ENCODE measurements around the gene TMEM11. TPM values are rescaled to one million over a fixed set of nuclear protein-coding genes. Genes with fewer than 3 reads are reported as not detected.
"Not testable (repeated sequence)": the region's sequence is repeated elsewhere in the genome, so short reads cannot be mapped to it uniquely, and the experiment has no call there.

TMEM11 gene
- total and polyA plus RNA-seq, 10 donors: 14.2 to 25.0 (median 20.3) TPM

DNA sequence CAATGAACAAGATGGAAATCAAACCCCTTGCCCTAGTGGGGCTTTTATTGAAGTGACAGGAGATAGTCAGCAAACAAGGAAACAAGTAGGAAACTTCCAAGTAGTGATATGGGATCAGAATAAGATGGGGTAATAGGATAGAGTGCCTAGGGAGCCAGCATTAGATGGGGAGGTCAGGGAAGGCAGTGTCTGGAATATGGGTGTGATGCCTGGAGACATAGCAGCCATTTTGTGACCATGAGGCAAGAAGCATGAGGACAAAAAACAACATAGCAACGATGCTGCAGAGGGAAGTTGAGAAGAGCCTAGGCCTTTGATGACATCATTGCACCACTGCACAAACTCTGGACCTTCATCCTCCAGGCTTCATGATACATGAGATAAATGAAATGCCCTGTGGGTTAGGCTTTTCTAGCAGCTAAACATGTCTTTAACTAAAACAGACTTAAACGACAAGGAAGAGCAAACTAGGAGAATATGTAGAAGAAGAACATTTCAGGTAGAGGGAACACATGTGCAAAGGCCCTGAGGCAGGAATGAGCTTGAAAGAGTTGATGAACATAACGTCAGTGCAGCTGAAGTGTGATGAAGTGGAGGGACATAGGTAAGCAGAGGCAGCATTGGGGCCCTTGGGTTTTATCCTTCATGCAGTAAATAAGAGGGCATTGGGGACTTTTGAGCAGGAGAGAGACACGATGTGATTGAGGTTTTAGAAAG lies 18.2 kb upstream of the TMEM11 start:
- WGBS, 5 donors: 87 to 95% (median 91%) methylated on average over 4 of the region's 4 CpGs
- no peak overlapping the region for H3K27ac ChIP-seq
- no peak for DNase-seq
- H3K36me3 ChIP-seq: no peaks in the 10 kb centered on the region
- TF ChIP-seq, protein P1, sequence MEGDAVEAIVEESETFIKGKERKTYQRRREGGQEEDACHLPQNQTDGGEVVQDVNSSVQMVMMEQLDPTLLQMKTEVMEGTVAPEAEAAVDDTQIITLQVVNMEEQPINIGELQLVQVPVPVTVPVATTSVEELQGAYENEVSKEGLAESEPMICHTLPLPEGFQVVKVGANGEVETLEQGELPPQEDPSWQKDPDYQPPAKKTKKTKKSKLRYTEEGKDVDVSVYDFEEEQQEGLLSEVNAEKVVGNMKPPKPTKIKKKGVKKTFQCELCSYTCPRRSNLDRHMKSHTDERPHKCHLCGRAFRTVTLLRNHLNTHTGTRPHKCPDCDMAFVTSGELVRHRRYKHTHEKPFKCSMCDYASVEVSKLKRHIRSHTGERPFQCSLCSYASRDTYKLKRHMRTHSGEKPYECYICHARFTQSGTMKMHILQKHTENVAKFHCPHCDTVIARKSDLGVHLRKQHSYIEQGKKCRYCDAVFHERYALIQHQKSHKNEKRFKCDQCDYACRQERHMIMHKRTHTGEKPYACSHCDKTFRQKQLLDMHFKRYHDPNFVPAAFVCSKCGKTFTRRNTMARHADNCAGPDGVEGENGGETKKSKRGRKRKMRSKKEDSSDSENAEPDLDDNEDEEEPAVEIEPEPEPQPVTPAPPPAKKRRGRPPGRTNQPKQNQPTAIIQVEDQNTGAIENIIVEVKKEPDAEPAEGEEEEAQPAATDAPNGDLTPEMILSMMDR (IDR thresholded peaks at IDR 0.05 in 8 of 11, conservative IDR thresholded peaks at IDR 0.05 in 3 of 11): no peak
- no peak for TF ChIP-seq POLR2A (IDR thresholded peaks at IDR 0.05)
- no peak for TF ChIP-seq POLR2AphosphoS5 (IDR thresholded peaks at IDR 0.05)
- H3K27me3 ChIP-seq (replicated peaks in 1 of 7): no peaks in the 10 kb centered on the region
- no peak overlapping the region for H3K4me3 ChIP-seq
- intact Hi-C loops (cut with DNase I; ENCODE audit: low total_unique reads): no loop called here
- H3K9me3 ChIP-seq: peaks cover 0 to 13% (median 8%) of the 10 kb centered on the region in 8 donors
- no peaks in the 10 kb centered on the region for H3K4me1 ChIP-seq

DNA sequence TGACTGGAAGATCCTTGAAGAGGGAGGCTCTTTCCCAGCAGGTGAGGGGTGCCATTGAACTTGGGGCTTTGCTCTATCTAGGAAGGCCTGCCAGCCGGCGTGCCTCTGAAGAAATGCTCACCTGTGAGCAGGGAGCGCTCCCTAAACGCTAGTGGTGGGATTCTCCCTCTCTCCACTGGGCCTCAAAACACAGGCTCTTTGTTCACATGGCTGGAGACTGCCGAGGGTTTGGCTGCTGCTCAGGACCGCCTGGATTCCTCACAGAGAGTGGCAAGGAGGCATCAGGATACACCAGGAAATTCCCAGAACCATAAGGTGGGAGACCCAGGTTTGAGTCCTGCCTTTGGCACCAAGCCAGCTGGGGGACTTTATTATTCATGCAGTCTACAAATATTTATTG lies 17.6 kb upstream of the TMEM11 start:
- 67 to 94% (median 91%) methylated on average over 4 to 6 of the region's 6 CpGs for WGBS, 5 donors
- Histone ChIP-seq H3K4me1 (no peaks in the 10 kb centered on the region), H3K27ac (no peak overlapping the region), H3K27me3 (replicated peaks in 1 of 7) (no peaks in the 10 kb centered on the region), H3K36me3 (no peaks in the 10 kb centered on the region), H3K4me3 (no peak overlapping the region), H3K9me3 (peaks cover 0 to 13% (median 8%) of the 10 kb centered on the region in 8 donors)
- TF ChIP-seq POLR2AphosphoS5 (IDR thresholded peaks at IDR 0.05): no peak
- TF ChIP-seq, protein P1 (IDR thresholded peaks at IDR 0.05 in 8 of 11, conservative IDR thresholded peaks at IDR 0.05 in 3 of 11): no peak
- no peak for TF ChIP-seq POLR2A (IDR thresholded peaks at IDR 0.05)
- DNase-seq: no peak
- intact Hi-C loops (cut with DNase I; ENCODE audit: low total_unique reads): no loop called here

DNA sequence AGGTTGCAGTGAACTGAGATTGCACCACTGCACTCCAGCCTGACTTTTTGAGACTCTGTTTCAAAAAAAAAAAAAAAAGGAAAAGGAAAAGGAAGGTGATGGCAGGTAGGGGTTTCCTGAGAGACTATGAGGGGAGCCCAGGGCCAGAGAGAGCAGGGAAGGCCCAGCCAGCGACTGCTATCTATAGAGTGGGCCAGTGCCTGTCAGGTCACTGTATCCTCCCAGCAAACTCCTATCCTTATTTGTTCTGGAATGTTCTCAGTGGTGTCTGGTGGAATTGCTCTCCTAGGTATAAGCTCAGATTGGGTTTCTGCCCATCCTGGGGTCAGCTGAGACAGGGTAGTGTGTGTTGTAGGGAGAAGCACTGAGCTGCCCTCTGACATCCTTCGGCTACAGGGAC lies 14.9 kb upstream of the TMEM11 start:
- Histone ChIP-seq H3K4me3 (no peak overlapping the region), H3K27ac (no peak overlapping the region), H3K9me3 (peaks cover 0 to 13% (median 8%) of the 10 kb centered on the region in 8 donors), H3K4me1 (peaks cover 0 to 5% (median 0%) of the 10 kb centered on the region in 6 donors), H3K36me3 (no peaks in the 10 kb centered on the region), H3K27me3 (replicated peaks in 1 of 7) (no peaks in the 10 kb centered on the region)
- no peak for TF ChIP-seq POLR2A (IDR thresholded peaks at IDR 0.05)
- intact Hi-C loops (cut with DNase I; ENCODE audit: low total_unique reads): no loop called here
- WGBS, 5 donors: 63 to 84% (median 75%) methylated on average over 2 of the region's 2 CpGs
- no peak for DNase-seq

DNA sequence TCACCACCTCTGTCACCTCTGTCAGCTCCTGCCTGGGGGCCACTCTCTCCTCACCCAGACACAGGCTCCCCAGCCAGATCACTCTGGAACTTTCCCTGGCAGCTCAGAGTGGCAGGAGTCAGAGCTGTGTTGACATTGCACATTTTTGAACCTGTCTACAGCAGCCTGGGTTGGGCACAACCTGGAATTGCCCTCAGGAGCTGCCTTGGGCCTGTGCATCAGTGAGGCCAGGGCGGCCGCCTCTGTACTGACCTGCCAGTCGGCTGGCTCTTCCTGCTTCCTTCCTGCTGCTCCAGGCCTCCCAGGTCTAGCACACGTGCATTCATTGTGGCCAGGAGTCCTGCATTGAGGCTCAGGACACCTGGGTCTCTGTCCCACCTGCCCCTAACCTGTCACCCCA lies 14.2 kb upstream of the TMEM11 start:
- H3K4me1 ChIP-seq: peaks cover 0 to 5% (median 0%) of the 10 kb centered on the region in 6 donors
- intact Hi-C loops (cut with DNase I; ENCODE audit: low total_unique reads): no loop called here
- H3K36me3 ChIP-seq: no peaks in the 10 kb centered on the region
- H3K27ac ChIP-seq: no peak overlapping the region
- DNase-seq: no peak
- TF ChIP-seq, protein P1 (IDR thresholded peaks at IDR 0.05 in 8 of 11, conservative IDR thresholded peaks at IDR 0.05 in 3 of 11): no peak
- TF ChIP-seq POLR2AphosphoS5 (IDR thresholded peaks at IDR 0.05): no peak
- no peak for TF ChIP-seq POLR2A (IDR thresholded peaks at IDR 0.05)
- peaks cover 0 to 11% (median 8%) of the 10 kb centered on the region in 8 donors for H3K9me3 ChIP-seq
- 53 to 83% (median 62%) methylated on average over 2 to 4 of the region's 4 CpGs for WGBS, 5 donors
- no peak overlapping the region for H3K4me3 ChIP-seq
- H3K27me3 ChIP-seq (replicated peaks in 1 of 7): no peaks in the 10 kb centered on the region

DNA sequence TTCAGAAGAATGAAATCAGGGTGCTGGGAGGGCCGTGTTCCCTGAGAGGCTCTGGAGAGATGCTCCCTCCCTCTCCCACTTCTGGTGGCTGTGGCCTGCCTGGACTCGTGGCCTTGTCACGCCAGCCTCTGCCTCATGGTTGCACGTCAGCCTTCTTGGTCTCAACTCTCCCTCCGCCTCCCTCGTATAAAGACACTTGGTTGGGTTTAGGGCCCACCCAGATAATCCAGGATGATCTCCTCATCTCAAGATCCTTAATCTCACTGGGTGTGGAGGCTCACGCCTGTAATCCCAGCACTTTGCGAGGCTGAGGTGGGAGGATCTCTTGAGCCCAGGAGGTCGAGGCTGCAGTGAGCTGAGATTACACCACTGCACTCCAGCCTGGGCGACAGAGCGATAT lies 13.3 kb upstream of the TMEM11 start:
- DNase-seq: not testable (repeated sequence)

More for the DNA sequence above, 13.3 kb upstream of the TMEM11 start:
- H3K9me3 ChIP-seq; H3K27me3 ChIP-seq (replicated peaks in 1 of 7); H3K4me1 ChIP-seq; H3K4me3 ChIP-seq; H3K36me3 ChIP-seq; H3K27ac ChIP-seq; intact Hi-C loops (cut with DNase I; ENCODE audit: low total_unique reads): not testable (repeated sequence)
- WGBS, 5 donors: 84 to 92% (median 90%) methylated on average over 11 of the region's 11 CpGs
